Gastroesophageal sphincter (tissue), 4 donors: ENCODE measurements around the gene STK32C. TPM values are rescaled to one million over a fixed set of nuclear protein-coding genes. Genes with fewer than 3 reads are reported as not detected.

ENCODE experiments used
- ATAC-seq: fragments of 150-250 bp; one replicate; pipeline ENCODE4 v1.9.1; 2016; ENCODE audit warnings: mild to moderate bottlenecking, moderate library complexity
- H3K27ac ChIP-seq, 4 donors: fragments of 200-600 bp; sonication (generic) in 3 of 4; 1 replicate in 3 of 4; 2 replicates in 1 of 4; pipeline ENCODE4 v1.5.1; 2016 to 2019
- H3K27me3 ChIP-seq: fragments of 200-600 bp; sonication (generic); one replicate; pipeline ENCODE4 v1.5.1; 2019
- H3K36me3 ChIP-seq, 2 donors: fragments of 200-600 bp; sonication (generic); one replicate each; pipeline ENCODE4 v1.5.1; 2019; ENCODE audit warnings: control low read depth in 1 of 2
- H3K4me1 ChIP-seq, 3 donors: fragments of 200-600 bp; sonication (generic); 1 replicate in 2 of 3; 2 replicates in 1 of 3; pipeline ENCODE4 v1.5.1; 2016 to 2019; ENCODE audit warnings: control low read depth in 2 of 3
- H3K4me3 ChIP-seq, 2 donors: fragments of 200-600 bp; sonication (generic); one replicate each; pipeline ENCODE4 v1.5.1; 2019; ENCODE audit warnings: mild to moderate bottlenecking in 1 of 2, moderate library complexity in 1 of 2
- H3K9me3 ChIP-seq, 3 donors: fragments of 200-600 bp; sonication (generic); one replicate each; pipeline ENCODE4 v1.5.1; 2017 to 2019; ENCODE audit warnings: control low read depth in 2 of 3
- EP300 ChIP-seq: sonication (generic); formaldehyde crosslinking; IDR thresholded peaks from one replicate; pipeline ENCODE4 v1.6.1; 2017; ENCODE audit warnings: antibody characterized with exemption, mild to moderate bottlenecking
- POLR2A ChIP-seq, 2 donors: fragments of 450-650 bp; IDR thresholded peaks; one replicate each; pipeline ENCODE4 v1.6.1; 2017; ENCODE audit warnings: antibody characterized with exemption in 2 of 2, mild to moderate bottlenecking in 2 of 2, moderate library complexity in 1 of 2
- POLR2AphosphoS5 ChIP-seq: sonication (generic); formaldehyde crosslinking; IDR thresholded peaks from one replicate; pipeline ENCODE4 v1.6.1; 2017; ENCODE audit warnings: antibody characterized with exemption
- WGBS, 2 donors: methylation state at CpG; one replicate each; pipeline ENCODE4 v1.1.5; 2018; ENCODE audit warnings: low coverage in 1 of 2; 5-methylcytosine and 5-hydroxymethylcytosine counted together
- total RNA-seq, 4 donors: library from RNA; depleted of rRNA; stranded (reverse); fragments of >200 nt; gene quantifications; one replicate each; pipeline ENCODE4 v1.1.0, GENCODE V29; 2016
- TF ChIP-seq, protein P1 (sequence below), 4 experiments: fragments of 200-600 bp in 2 of 4; fragments of 450-650 bp in 2 of 4; sonication (generic) in 1 of 4; IDR thresholded peaks; one replicate each; pipeline ENCODE4 v1.5.1; 2017 to 2019; ENCODE audit warnings: antibody characterized with exemption in 4 of 4, mild to moderate bottlenecking in 2 of 4, moderate library complexity in 2 of 4

STK32C gene
- total RNA-seq, 4 donors from 2014 or later, result 3.8 to 13.0 (median 5.1) TPM

DNA sequence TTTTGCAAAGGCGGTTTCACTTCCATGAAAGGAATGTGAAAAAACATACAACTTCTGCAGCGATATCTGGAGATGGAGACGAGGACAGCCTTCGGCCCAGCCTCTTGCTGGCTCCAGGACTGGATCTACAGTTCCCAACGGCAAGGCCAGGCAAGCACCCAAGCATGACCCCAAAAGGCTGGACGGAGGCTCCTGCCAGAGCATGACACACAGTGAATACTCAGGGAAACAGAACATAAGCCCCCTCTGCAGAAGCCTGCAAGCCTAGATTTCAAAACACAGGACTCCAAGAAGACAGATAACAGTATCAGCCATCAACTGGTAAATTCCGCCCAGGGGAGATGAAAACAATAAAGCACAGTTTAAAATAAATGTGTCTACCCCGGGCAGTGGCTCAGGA lies 21.0 kb upstream of the STK32C start:
- ATAC-seq, result no peak
- Histone ChIP-seq H3K36me3 (peaks cover 0 to 11% of the 10 kb centered on the region in 2 donors), H3K27ac (no peak overlapping the region), H3K4me1 (peaks cover 0 to 46% (median 13%) of the 10 kb centered on the region in 3 donors), H3K27me3 (no peaks in the 10 kb centered on the region), H3K4me3 (no peak overlapping the region), H3K9me3 (no peaks in the 10 kb centered on the region)
- 50 to 59% methylated on average over 2 to 5 of the region's 8 CpGs for WGBS, 2 donors
- TF ChIP-seq, protein P1, sequence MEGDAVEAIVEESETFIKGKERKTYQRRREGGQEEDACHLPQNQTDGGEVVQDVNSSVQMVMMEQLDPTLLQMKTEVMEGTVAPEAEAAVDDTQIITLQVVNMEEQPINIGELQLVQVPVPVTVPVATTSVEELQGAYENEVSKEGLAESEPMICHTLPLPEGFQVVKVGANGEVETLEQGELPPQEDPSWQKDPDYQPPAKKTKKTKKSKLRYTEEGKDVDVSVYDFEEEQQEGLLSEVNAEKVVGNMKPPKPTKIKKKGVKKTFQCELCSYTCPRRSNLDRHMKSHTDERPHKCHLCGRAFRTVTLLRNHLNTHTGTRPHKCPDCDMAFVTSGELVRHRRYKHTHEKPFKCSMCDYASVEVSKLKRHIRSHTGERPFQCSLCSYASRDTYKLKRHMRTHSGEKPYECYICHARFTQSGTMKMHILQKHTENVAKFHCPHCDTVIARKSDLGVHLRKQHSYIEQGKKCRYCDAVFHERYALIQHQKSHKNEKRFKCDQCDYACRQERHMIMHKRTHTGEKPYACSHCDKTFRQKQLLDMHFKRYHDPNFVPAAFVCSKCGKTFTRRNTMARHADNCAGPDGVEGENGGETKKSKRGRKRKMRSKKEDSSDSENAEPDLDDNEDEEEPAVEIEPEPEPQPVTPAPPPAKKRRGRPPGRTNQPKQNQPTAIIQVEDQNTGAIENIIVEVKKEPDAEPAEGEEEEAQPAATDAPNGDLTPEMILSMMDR (IDR thresholded peaks at IDR 0.05), result no peak

DNA sequence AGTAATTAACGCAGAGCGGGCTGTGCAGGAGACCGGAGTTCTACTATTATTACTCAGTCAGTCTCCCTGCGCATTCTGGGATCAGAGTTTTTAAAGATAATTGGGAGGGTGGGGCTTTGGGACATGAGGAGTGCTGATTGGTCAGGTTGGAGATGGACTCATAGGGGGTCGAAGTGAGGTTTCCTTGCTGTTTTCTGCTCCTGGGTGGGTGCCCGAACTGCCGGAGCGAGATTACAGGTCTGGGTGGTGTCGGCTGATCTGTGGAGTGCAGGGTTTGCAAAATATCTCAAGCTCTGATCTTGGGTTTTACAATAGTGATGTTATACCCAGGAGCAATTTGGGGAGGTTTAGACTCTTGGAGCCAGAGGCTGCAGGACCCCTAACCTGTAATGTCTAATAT lies 20.4 kb upstream of the STK32C start:
- Histone ChIP-seq H3K4me3 (no peak overlapping the region), H3K36me3 (peaks cover 0 to 15% of the 10 kb centered on the region in 2 donors), H3K4me1 (peaks cover 0 to 46% (median 13%) of the 10 kb centered on the region in 3 donors), H3K9me3 (no peaks in the 10 kb centered on the region), H3K27ac (no peak overlapping the region), H3K27me3 (no peaks in the 10 kb centered on the region)
- no peak for ATAC-seq
- TF ChIP-seq EP300 (no peak), POLR2AphosphoS5 (no peak)
- 79 to 86% methylated on average over 5 to 9 of the region's 9 CpGs for WGBS, 2 donors

DNA sequence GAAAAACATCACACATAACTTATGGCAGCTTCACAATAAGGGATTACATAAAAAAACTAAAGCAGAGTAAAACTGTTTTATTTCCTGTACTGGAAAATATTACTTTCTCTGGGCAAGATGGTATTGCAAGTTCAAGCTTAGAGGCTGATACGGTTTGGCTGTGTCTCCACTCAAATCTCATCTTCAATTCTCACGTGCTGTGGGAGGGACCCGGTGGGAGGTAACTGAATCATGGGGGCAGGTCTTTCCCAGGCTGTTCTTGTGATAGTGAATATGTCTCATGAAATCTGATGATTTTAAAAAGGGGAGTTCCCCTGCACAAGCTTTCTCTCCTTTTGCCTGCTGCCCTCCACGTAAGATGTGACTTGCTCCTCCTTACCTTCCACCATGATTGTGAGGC lies 19.2 kb upstream of the STK32C start:
- 59 to 67% methylated on average over 3 of the region's 4 CpGs for WGBS, 2 donors
- Histone ChIP-seq H3K27ac (no peak overlapping the region), H3K4me3 (no peak overlapping the region), H3K27me3 (no peaks in the 10 kb centered on the region), H3K9me3 (no peaks in the 10 kb centered on the region), H3K4me1 (peaks cover 0 to 36% (median 7%) of the 10 kb centered on the region in 3 donors), H3K36me3 (peaks cover 0 to 15% of the 10 kb centered on the region in 2 donors)
- TF ChIP-seq POLR2A (IDR thresholded peaks at IDR 0.05) (no peak), EP300 (no peak), POLR2AphosphoS5 (no peak)
- TF ChIP-seq, protein P1 (IDR thresholded peaks at IDR 0.05), result no peak
- ATAC-seq, result no peak

DNA sequence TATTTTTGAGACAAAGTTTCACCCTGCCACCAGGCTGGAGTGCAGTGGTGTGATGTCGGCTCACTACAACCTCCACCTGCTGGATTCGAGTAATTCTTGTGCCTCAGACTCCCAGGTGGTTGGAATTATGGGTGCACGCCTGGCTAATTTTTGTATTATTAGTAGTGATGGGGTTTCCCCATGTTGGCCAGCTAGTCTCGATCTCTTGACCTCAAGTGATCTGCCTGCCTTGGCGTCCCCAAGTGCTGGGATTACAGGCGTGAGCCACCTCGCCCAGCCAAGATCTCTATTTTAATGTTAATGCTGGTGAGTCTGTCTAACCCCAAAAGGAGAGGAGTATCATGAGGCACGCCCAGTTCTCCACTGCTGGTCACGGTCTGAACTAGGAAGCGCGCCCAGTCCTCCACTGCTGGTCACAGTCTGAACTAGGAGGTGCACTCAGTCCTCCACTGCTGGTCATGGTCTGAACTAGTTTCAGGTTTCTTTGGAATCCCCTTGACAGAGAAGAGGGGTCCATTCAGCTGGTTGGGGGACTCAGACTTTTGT lies 18.7 kb upstream of the STK32C start:
- no peak for ATAC-seq
- peaks cover 0 to 15% of the 10 kb centered on the region in 2 donors for H3K36me3 ChIP-seq
- H3K4me3 ChIP-seq, result no peak overlapping the region
- TF ChIP-seq POLR2A (IDR thresholded peaks at IDR 0.05) (no peak), POLR2AphosphoS5 (no peak), EP300 (no peak)
- TF ChIP-seq, protein P1 (IDR thresholded peaks at IDR 0.05), result no peak
- no peaks in the 10 kb centered on the region for H3K9me3 ChIP-seq
- no peak overlapping the region for H3K27ac ChIP-seq
- peaks cover 0 to 36% (median 7%) of the 10 kb centered on the region in 3 donors for H3K4me1 ChIP-seq
- 96 to 100% methylated on average over 2 to 8 of the region's 11 CpGs for WGBS, 2 donors
- H3K27me3 ChIP-seq, result no peaks in the 10 kb centered on the region

DNA sequence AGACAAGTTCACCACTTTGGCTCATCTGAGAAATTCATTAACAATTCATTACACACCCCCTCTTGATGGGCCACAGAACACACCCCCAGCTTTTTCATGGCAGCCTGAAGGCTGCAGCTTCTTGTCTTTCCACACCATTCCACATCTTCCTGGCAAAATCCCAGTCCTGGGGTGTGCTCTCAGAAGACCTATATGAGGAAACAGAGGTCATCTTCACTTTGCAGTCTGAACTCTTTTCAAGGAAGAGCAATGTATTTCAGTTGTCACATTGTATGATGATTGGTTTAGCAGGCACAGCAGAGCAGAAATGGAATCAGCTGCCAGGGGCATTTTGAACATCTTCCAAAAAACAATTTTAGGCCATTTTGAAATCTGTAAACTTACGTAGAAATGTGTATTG lies 16.4 kb upstream of the STK32C start:
- Histone ChIP-seq H3K4me3 (no peak overlapping the region), H3K36me3 (peaks cover 0 to 15% of the 10 kb centered on the region in 2 donors), H3K27ac (no peak overlapping the region), H3K4me1 (peaks cover 0 to 16% (median 0%) of the 10 kb centered on the region in 3 donors), H3K27me3 (no peaks in the 10 kb centered on the region), H3K9me3 (no peaks in the 10 kb centered on the region)
- ATAC-seq, result no peak
- TF ChIP-seq POLR2A (IDR thresholded peaks at IDR 0.05), result no peak
- TF ChIP-seq, protein P1 (IDR thresholded peaks at IDR 0.05), result no peak
- no peak for TF ChIP-seq EP300
- no peak for TF ChIP-seq POLR2AphosphoS5
- WGBS, 2 donors, result 38 to 95% methylated on average over 1 of the region's 1 CpG
